Choroid plexus epithelial cell (primary cell): Measurements from ENCODE around the gene KCNC4.

Experiments used
- DNase-seq: peaks from one replicate; pipeline ENCODE4 v3.0.0-alpha.2; 2010; ENCODE audit warnings: low read depth
- H3K4me3 ChIP-seq: 2 replicates; pipeline ENCODE4 v1.5.1; 2011; ENCODE audit warnings: low read depth, mild to moderate bottlenecking, control low read depth, low read length, moderate library complexity
- CTCF ChIP-seq: conservative IDR thresholded peaks from 2 replicates; pipeline ENCODE4 v1.5.1; 2011; ENCODE audit warnings: low read depth, mild to moderate bottlenecking, control low read depth, inconsistent platforms, low read length, moderate library complexity

KCNC4 gene

GRCh38 chr1:110165761-110166231, 44.3 kb upstream of the KCNC4 start:
- DNase-seq = no peak
- TF ChIP-seq CTCF = no peak
- H3K4me3 ChIP-seq = no peak overlapping the region

- no peak for DNase-seq
- no peak for TF ChIP-seq CTCF
Observed at GRCh38 chr1:110166861-110167260, 43.3 kb upstream of the KCNC4 start.

GRCh38 chr1:110170766-110171733, 39.1 kb upstream of the KCNC4 start:
- no peak overlapping the region for H3K4me3 ChIP-seq
- no peak for DNase-seq
- no peak for TF ChIP-seq CTCF

More at GRCh38 chr1:110166861-110167260, 43.3 kb upstream of the KCNC4 start:
- H3K4me3 ChIP-seq = no peak overlapping the region

GRCh38 chr1:110172001-110172400, 38.1 kb upstream of the KCNC4 start:
- TF ChIP-seq CTCF = no peak
- no peak overlapping the region for H3K4me3 ChIP-seq
- DNase-seq = no peak

- TF ChIP-seq CTCF = no peak
- H3K4me3 ChIP-seq = no peak overlapping the region
- no peak for DNase-seq
Observed at GRCh38 chr1:110173466-110174105, 36.5 kb upstream of the KCNC4 start.

GRCh38 chr1:110174961-110175360, 35.2 kb upstream of the KCNC4 start:
- H3K4me3 ChIP-seq = no peak overlapping the region
- no peak for DNase-seq
- no peak for TF ChIP-seq CTCF
